Measurements from ENCODE around the gene LPAR5.

LPAR5 gene

DNA sequence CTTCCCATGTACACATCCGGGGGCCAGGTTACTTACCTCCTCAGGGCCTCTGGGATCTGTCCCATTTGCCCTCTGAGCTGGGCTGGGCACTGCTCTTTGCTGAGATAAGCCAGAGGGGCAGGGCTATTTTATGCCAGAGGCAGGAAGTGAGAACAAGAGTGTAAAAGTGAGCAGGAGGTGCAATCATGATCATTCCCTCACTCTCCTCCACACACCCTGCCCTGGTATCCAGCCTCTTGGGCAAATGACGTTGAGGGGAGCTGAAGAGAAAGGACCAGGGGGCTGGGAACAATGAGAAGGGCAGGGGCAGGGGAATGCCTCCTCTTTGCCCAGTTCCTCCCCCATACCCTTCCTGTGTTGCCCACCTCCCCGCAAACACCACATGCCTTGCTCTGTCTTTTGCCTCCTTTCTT lies 4.2 kb downstream of the LPAR5 start:
- H3K79me2 ChIP-seq (ENCODE audit: low read length), result no peaks in the 10 kb centered on the region
- TF ChIP-seq EZH2phosphoT487 (IDR thresholded peaks at IDR 0.05; ENCODE audit: low read depth) (no peak), CTCF (IDR thresholded peaks at IDR 0.05; ENCODE audit: low read depth, low read length) (no peak)
- H3K9me3 ChIP-seq (ENCODE audit: insufficient read depth, low read length), result no peaks in the 10 kb centered on the region
- peaks cover 51% of the 10 kb centered on the region for H3K4me1 ChIP-seq (ENCODE audit: low read length)
- H3K4me2 ChIP-seq (ENCODE audit: low read length), result peak overlapping the region; percentile 80
- peak overlapping the region; percentile 71 for H3K4me3 ChIP-seq (ENCODE audit: low read length)
- peak overlapping the region; percentile 66 for H3K27ac ChIP-seq (ENCODE audit: low read length)
- H3K36me3 ChIP-seq (replicated peaks; ENCODE audit: low read depth, low read length), result no peaks in the 10 kb centered on the region
- no peaks in the 10 kb centered on the region for H3K27me3 ChIP-seq (ENCODE audit: low read depth, low read length)
- no peaks in the 10 kb centered on the region for H4K20me1 ChIP-seq (ENCODE audit: insufficient read depth, low read length)
- peak overlapping the region; percentile 62 for H3K9ac ChIP-seq (ENCODE audit: low read length)
- H2AFZ ChIP-seq (ENCODE audit: low read depth, low read length), result peak overlapping the region; percentile 82

DNA sequence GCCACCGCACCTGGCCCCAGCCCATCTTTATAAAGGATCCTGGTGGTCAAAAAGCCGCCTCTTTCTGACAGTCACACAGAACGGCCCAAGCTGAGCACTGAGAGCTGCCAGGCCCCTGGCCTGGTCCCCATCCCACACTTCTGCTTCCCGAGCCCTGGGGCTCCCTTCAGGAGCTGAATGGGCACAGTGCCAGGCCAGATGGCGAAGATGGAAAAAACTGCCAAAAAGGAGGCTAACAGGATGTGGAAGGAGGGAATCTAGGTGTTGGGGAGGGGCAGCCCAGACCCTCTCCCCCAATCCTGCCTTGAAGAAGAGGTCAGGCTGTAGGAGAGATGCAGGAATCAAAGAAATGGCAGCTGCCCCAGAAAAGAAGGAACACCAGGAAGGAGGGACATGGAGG lies 5.0 kb downstream of the LPAR5 start:
- H4K20me1 ChIP-seq (ENCODE audit: insufficient read depth, low read length), result no peaks in the 10 kb centered on the region
- TF ChIP-seq EZH2phosphoT487 (IDR thresholded peaks at IDR 0.05; ENCODE audit: low read depth), result no peak
- TF ChIP-seq CTCF (IDR thresholded peaks at IDR 0.05; ENCODE audit: low read depth, low read length), result no peak
- peak overlapping the region; percentile 71 for H3K4me3 ChIP-seq (ENCODE audit: low read length)
- no peaks in the 10 kb centered on the region for H3K79me2 ChIP-seq (ENCODE audit: low read length)
- peak overlapping the region; percentile 62; the same call in 1 of the 2 replicates for H3K9ac ChIP-seq (ENCODE audit: low read length)
- no peaks in the 10 kb centered on the region for H3K9me3 ChIP-seq (ENCODE audit: insufficient read depth, low read length)
- H3K36me3 ChIP-seq (replicated peaks; ENCODE audit: low read depth, low read length), result no peaks in the 10 kb centered on the region
- H3K4me1 ChIP-seq (ENCODE audit: low read length), result peaks cover 48% of the 10 kb centered on the region
- 0 out of 2 replicates have a peak overlapping the region, but pooled peaks have one; percentile 66 for H3K27ac ChIP-seq (ENCODE audit: low read length)
- peak overlapping the region; percentile 82 for H2AFZ ChIP-seq (ENCODE audit: low read depth, low read length)
- H3K4me2 ChIP-seq (ENCODE audit: low read length), result peak overlapping the region; percentile 80
- H3K27me3 ChIP-seq (ENCODE audit: low read depth, low read length), result no peaks in the 10 kb centered on the region

- TF ChIP-seq EZH2phosphoT487 (IDR thresholded peaks at IDR 0.05; ENCODE audit: low read depth), result no peak
- Histone ChIP-seq H2AFZ (ENCODE audit: low read depth, low read length) (peak overlapping the region; percentile 65; the same call in 1 of the 2 replicates), H3K36me3 (replicated peaks; ENCODE audit: low read depth, low read length) (no peaks in the 10 kb centered on the region), H3K27me3 (ENCODE audit: low read depth, low read length) (no peaks in the 10 kb centered on the region), H3K4me2 (ENCODE audit: low read length) (peak overlapping the region; percentile 47), H3K79me2 (ENCODE audit: low read length) (no peaks in the 10 kb centered on the region), H4K20me1 (ENCODE audit: insufficient read depth, low read length) (no peaks in the 10 kb centered on the region), H3K4me3 (ENCODE audit: low read length) (peak overlapping the region; percentile 61), H3K9me3 (ENCODE audit: insufficient read depth, low read length) (no peaks in the 10 kb centered on the region), H3K4me1 (ENCODE audit: low read length) (peaks cover 35% of the 10 kb centered on the region), H3K9ac (ENCODE audit: low read length) (peak overlapping the region; percentile 4; the same call in 1 of the 2 replicates), H3K27ac (ENCODE audit: low read length) (no peak overlapping the region)
These were observed 8.1 kb downstream of the LPAR5 start for GRCh38 chr12:6627616-6628015.

DNA sequence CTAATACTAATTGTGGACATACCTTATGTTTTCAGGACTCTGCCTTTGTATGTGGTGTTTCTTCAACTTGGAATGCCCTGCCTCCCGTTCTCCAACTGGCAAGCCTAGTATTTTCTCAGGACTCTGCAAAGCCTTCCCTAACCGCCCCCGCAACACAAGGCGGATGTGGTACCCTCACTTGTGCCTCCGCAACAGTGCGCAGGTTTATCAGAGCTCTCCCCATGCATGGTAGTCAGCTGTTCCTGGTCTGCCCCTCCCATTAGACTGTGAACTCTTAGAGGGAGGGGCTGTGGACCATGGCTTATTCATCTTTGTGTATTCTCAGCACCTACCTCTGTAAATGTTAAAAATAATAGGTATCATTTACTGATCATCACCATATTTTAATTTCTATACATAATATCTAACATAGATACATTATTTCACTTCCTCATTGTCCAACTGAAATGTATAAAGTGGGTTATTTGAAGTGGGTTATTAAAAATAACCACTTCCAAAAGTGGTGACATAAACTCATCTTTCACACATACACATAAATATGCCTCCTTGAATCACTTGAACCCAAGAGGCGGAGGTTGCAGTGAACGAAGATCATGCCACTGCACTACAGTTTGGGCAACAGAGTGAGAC lies 9.0 kb downstream of the LPAR5 start:
- Histone ChIP-seq H2AFZ (ENCODE audit: low read depth, low read length) (no peak overlapping the region), H3K79me2 (ENCODE audit: low read length) (no peaks in the 10 kb centered on the region), H4K20me1 (ENCODE audit: insufficient read depth, low read length) (no peaks in the 10 kb centered on the region), H3K36me3 (replicated peaks; ENCODE audit: low read depth, low read length) (no peaks in the 10 kb centered on the region), H3K27me3 (ENCODE audit: low read depth, low read length) (no peaks in the 10 kb centered on the region), H3K4me3 (ENCODE audit: low read length) (peak overlapping the region; percentile 61), H3K4me2 (ENCODE audit: low read length) (peak overlapping the region; percentile 47), H3K9me3 (ENCODE audit: insufficient read depth, low read length) (no peaks in the 10 kb centered on the region), H3K4me1 (ENCODE audit: low read length) (peaks cover 27% of the 10 kb centered on the region), H3K27ac (ENCODE audit: low read length) (no peak overlapping the region), H3K9ac (ENCODE audit: low read length) (no peak overlapping the region)
- TF ChIP-seq EZH2phosphoT487 (IDR thresholded peaks at IDR 0.05; ENCODE audit: low read depth) (no peak), CTCF (IDR thresholded peaks at IDR 0.05; ENCODE audit: low read depth, low read length) (no peak)

All from OCI-LY3 (cell line).